ACC112 (cell line): ENCODE data around the gene GNAL.

ENCODE experiments used
- H2AFZ ChIP-seq: fragments of 200-600 bp; sonication (generic); one replicate; pipeline ENCODE4 v1.6.0; 2017; ENCODE audit warnings: antibody characterized with exemption, low read length; ENCODE audit not compliant: unreplicated experiment
- H3K27ac ChIP-seq: fragments of 200-600 bp; sonication (generic); 2 replicates; pipeline ENCODE4 v1.5.1; 2014; ENCODE audit warnings: low read depth, mild to moderate bottlenecking, antibody characterized with exemption, low read length, moderate library complexity
- H3K27me3 ChIP-seq: fragments of 200-600 bp; sonication (generic); 2 replicates; pipeline ENCODE4 v1.6.1; 2014; ENCODE audit warnings: mild to moderate bottlenecking, antibody characterized with exemption, low read length, moderate library complexity, mixed read lengths; ENCODE audit not compliant: insufficient read depth
- H3K36me3 ChIP-seq: fragments of 200-600 bp; sonication (generic); 2 replicates; pipeline ENCODE4 v1.6.1; 2016; ENCODE audit warnings: mild to moderate bottlenecking, antibody characterized with exemption, low read length, moderate library complexity, mixed read lengths; ENCODE audit not compliant: insufficient read depth
- H3K4me1 ChIP-seq: fragments of 200-600 bp; sonication (generic); one replicate; pipeline ENCODE4 v1.6.1; 2016; ENCODE audit warnings: low read length, mixed read lengths; ENCODE audit not compliant: insufficient read depth, unreplicated experiment, control insufficient read depth
- H3K4me3 ChIP-seq: fragments of 200-600 bp; sonication (generic); 2 replicates; pipeline ENCODE4 v1.5.1; 2014; ENCODE audit warnings: mild to moderate bottlenecking, low read depth, low read length
- H3K79me2 ChIP-seq: fragments of 200-600 bp; sonication (generic); one replicate; pipeline ENCODE4 v1.6.0; 2016; ENCODE audit warnings: low read length; ENCODE audit not compliant: control insufficient read depth, unreplicated experiment, insufficient read depth

Gene GNAL

DNA sequence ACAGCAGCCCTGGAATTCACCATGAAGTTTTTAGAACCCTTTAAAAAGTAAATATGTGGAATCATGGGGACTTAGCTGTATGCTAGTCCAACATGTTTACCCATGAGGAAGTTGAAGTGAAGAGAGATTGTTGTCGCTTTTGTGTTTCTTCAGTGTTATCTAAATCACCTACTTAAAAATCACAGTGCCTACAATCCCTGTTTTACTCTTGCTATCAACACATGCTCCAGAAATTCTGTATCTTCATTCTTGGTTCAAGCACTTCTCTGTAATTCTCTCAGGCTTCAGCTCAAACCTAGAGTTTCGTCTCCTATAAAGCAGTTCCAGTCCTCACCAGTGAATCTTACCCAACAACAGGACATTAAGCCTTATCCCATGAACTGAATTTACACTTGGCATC, 131.6 kb downstream of the GNAL start:
- no peaks in the 10 kb centered on the region for H3K36me3 ChIP-seq
- no peaks in the 10 kb centered on the region for H3K4me1 ChIP-seq
- H3K27ac ChIP-seq = no peak overlapping the region
- no peak overlapping the region for H2AFZ ChIP-seq
- no peaks in the 10 kb centered on the region for H3K79me2 ChIP-seq
- H3K27me3 ChIP-seq = no peaks in the 10 kb centered on the region
- H3K4me3 ChIP-seq = no peak overlapping the region

DNA sequence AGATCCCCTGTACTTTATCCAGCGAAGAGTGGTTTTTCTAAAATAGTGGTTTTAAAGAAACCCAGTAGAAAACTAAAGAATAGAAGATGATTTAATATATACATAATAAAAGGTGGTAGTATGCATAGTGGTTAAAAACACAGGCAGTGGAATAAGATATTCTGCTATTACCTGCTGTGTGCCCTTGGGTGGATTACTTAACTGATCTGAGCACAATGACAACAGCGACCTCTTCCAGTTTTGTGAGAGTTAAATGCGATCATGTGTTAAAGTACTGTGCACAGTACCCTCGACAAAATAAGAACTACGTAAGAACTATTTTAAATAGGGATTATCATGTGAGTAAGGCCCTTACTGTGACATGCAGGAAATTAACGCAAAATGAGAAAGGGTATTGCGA, 132.1 kb downstream of the GNAL start:
- no peak overlapping the region for H2AFZ ChIP-seq
- H3K27me3 ChIP-seq = no peaks in the 10 kb centered on the region
- H3K4me1 ChIP-seq = no peaks in the 10 kb centered on the region
- H3K4me3 ChIP-seq = no peak overlapping the region
- no peaks in the 10 kb centered on the region for H3K79me2 ChIP-seq
- H3K27ac ChIP-seq = no peak overlapping the region
- H3K36me3 ChIP-seq = no peaks in the 10 kb centered on the region

DNA sequence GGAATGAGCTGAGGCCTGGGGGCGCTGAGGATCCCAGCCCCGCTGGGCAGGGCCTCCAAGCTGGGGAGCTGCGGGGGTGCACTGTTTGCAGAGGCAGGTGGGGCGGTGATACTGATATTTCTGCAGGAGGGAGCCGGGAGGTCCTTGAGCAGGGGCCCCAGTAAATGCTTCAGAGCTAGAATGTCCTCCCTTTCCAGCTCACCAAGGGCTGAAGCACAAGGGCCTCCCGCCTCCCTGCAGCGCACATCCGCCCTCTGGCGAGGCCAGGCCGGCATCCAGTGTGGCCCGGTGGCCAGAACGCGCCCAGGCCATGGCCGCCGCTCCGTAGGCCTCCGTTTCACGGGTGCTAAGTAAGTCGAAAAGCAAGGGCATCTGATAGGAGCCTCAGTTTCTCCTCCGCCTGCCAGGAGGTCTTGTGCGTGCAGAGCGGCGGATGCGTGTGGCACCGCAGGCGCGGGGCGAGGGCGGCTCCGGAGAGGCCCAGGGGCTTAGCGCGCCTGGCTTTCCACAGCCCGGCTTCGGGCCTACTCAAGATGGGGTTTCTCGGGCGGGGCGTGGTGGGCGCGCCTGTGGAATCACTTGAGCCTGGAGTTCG, 132.7 kb downstream of the GNAL start:
- Histone ChIP-seq H3K27ac (no peak overlapping the region), H3K27me3 (no peaks in the 10 kb centered on the region), H3K79me2 (no peaks in the 10 kb centered on the region), H3K4me1 (no peaks in the 10 kb centered on the region), H3K4me3 (no peak overlapping the region), H3K36me3 (no peaks in the 10 kb centered on the region), H2AFZ (no peak overlapping the region)

GRCh38 chr18:11823545-11823944, 134.5 kb downstream of the GNAL start:
- no peaks in the 10 kb centered on the region for H3K79me2 ChIP-seq
- no peak overlapping the region for H2AFZ ChIP-seq
- no peak overlapping the region for H3K27ac ChIP-seq
- H3K4me1 ChIP-seq = no peaks in the 10 kb centered on the region
- no peaks in the 10 kb centered on the region for H3K36me3 ChIP-seq
- no peaks in the 10 kb centered on the region for H3K27me3 ChIP-seq
- H3K4me3 ChIP-seq = no peak overlapping the region

GRCh38 chr18:11826836-11827235, 137.8 kb downstream of the GNAL start:
- H3K79me2 ChIP-seq = no peaks in the 10 kb centered on the region
- H3K27ac ChIP-seq = no peak overlapping the region
- H3K36me3 ChIP-seq = no peaks in the 10 kb centered on the region
- H3K27me3 ChIP-seq = no peaks in the 10 kb centered on the region
- no peak overlapping the region for H3K4me3 ChIP-seq
- H2AFZ ChIP-seq = no peak overlapping the region
- H3K4me1 ChIP-seq = no peaks in the 10 kb centered on the region

DNA sequence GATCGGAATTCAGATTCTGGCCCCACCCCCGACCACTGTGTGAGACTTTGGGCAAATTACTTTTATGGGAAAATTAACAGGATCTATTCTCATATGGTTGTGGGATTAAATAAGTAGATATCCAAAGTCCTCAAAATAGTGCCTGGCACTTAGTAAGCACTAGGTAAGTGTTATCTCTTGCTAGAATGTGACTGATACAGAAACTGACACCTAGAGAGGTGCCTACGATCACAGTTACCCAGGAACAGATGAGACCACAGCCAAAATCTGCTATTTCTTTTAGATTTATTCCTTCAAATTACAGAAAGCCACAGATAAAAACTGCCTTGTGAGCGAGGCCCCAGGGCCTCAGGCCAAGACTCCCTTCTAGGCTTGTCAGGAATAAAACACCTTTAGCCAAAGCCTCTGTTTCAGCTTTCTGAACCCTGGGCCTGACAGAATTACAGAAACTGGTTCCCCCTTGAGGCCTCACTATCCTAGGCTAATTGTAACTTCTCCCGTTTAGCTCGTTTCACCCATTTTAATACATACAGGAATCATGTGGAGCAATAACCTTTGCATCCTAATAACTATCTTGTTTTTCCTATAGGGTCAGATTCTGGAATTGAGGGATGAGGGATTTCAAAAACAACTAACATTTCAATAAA, 139.8 kb downstream of the GNAL start:
- H2AFZ ChIP-seq = no peak overlapping the region
- no peaks in the 10 kb centered on the region for H3K27me3 ChIP-seq
- no peaks in the 10 kb centered on the region for H3K79me2 ChIP-seq
- H3K4me3 ChIP-seq = no peak overlapping the region
- no peaks in the 10 kb centered on the region for H3K36me3 ChIP-seq
- no peak overlapping the region for H3K27ac ChIP-seq
- no peaks in the 10 kb centered on the region for H3K4me1 ChIP-seq

DNA sequence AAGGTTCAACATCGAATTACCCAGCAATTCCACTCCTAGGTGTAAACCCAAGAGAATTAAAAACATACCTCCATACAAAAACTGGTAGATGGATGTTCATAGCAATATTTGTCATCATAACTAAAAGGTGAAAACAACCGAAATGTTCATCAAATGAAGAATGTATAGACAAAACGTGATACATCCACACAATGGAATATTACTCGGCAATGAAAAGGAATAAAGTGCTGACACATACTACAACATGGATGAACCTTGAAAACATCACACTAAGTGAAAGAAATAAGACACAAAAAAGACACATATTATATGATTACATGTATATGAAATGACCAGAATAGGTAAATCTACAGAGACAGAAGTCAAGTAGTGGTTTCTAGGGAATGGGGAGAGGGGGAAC, 141.5 kb downstream of the GNAL start:
- Histone ChIP-seq H3K27me3 (no peaks in the 10 kb centered on the region), H3K79me2 (no peaks in the 10 kb centered on the region), H3K27ac (no peak overlapping the region), H2AFZ (no peak overlapping the region), H3K4me3 (no peak overlapping the region), H3K4me1 (no peaks in the 10 kb centered on the region), H3K36me3 (no peaks in the 10 kb centered on the region)

DNA sequence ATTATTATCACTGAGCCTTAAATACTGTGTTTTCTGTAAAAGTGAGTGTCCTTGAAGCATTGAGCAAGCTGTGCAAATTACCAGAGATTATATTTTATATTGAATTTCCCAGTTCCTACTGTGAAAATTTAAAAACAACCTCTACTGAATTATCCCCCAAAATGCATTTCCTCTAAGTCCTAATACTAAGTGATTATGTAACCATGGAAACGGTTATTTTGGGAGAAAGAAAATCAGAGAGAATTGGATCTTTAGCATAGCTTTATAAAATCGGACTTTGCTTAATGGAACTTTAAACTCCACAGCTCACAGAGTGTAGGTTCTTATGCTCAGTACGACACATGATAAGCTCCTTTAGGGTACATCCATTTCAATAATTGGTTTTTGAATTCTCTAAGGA, 142.9 kb downstream of the GNAL start:
- Histone ChIP-seq H3K4me3 (no peak overlapping the region), H3K79me2 (no peaks in the 10 kb centered on the region), H3K27me3 (no peaks in the 10 kb centered on the region), H3K27ac (no peak overlapping the region), H2AFZ (no peak overlapping the region), H3K4me1 (no peaks in the 10 kb centered on the region), H3K36me3 (no peaks in the 10 kb centered on the region)

DNA sequence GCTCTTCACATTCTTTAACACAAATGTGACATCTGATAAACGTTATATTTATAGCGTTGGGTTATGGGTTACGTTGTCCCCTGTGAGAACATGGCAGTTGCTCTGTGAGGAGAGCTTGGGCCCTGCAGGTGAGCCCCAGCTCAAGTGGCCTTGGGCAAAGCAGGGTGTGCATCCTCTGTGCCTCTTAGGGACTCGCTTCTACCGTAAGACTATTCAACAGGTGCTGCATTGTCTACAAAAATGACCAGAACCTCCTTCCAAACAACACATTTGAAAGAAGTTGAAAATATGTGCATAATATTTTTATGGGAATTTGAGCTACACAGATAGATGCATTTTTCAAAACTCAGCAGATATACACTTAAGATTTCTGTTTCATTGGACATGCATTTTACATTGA, 145.7 kb downstream of the GNAL start:
- Histone ChIP-seq H2AFZ (no peak overlapping the region), H3K27ac (no peak overlapping the region), H3K79me2 (no peaks in the 10 kb centered on the region), H3K4me3 (no peak overlapping the region), H3K4me1 (no peaks in the 10 kb centered on the region), H3K27me3 (no peaks in the 10 kb centered on the region), H3K36me3 (no peaks in the 10 kb centered on the region)

DNA sequence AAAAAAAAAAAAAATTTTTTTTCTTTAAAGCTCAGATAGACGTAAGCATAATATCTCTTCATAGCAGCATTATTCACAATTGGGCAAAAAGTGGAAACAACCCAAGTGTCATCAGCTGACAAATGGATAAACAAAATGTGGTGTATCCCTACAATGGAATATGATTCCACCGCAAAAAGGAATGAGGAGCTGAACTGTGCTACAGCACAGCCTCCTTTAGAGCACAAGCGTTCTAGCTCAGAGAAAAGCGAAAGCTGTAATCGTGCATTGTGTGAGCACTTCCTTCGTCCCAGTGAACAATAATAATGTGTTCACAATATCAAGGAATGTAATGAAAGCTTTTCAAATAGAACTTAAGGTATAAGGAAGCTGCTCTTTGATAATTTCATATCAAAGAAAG, 150.5 kb downstream of the GNAL start:
- Histone ChIP-seq H2AFZ (no peak overlapping the region), H3K36me3 (no peaks in the 10 kb centered on the region), H3K4me3 (no peak overlapping the region), H3K79me2 (no peaks in the 10 kb centered on the region), H3K4me1 (no peaks in the 10 kb centered on the region), H3K27ac (no peak overlapping the region), H3K27me3 (no peaks in the 10 kb centered on the region)

- Histone ChIP-seq H3K36me3 (no peaks in the 10 kb centered on the region), H2AFZ (no peak overlapping the region), H3K27me3 (no peaks in the 10 kb centered on the region), H3K4me3 (no peak overlapping the region), H3K27ac (no peak overlapping the region), H3K4me1 (no peaks in the 10 kb centered on the region), H3K79me2 (no peaks in the 10 kb centered on the region)
These were observed 151.4 kb downstream of the GNAL start for GRCh38 chr18:11840493-11840892.
